Mucosa of descending colon (tissue), 3 donors: ENCODE measurements around the gene DPP6. TPM values are rescaled to one million over a fixed set of nuclear protein-coding genes. Genes with fewer than 3 reads are reported as not detected.
A peak's percentile ranks its signal among the peaks of the same experiment; 100 is the strongest.

Experiments
- ATAC-seq: fragments of 200-7000 bp; cut with Tn5 transposase; one replicate; pipeline ENCODE4 v1.9.1; 2020; ENCODE audit warnings: mild to moderate bottlenecking, moderate library complexity
- DNase-seq, 3 donors: peaks; one replicate each; pipeline ENCODE4 v3.0.0-alpha.2; 2020
- H3K36me3 ChIP-seq: fragments of 200-600 bp; one replicate; pipeline ENCODE4 v1.8.0; 2021; ENCODE audit warnings: low read depth, mild to moderate bottlenecking
- H3K4me1 ChIP-seq: fragments of 200-600 bp; one replicate; pipeline ENCODE4 v1.8.0; 2021; ENCODE audit warnings: low read depth, mild to moderate bottlenecking
- H3K4me3 ChIP-seq: fragments of 200-600 bp; one replicate; pipeline ENCODE4 v1.8.0; 2021; ENCODE audit warnings: mild to moderate bottlenecking
- H3K9me3 ChIP-seq: fragments of 200-600 bp; one replicate; pipeline ENCODE4 v1.8.0; 2021; ENCODE audit warnings: mild to moderate bottlenecking
- intact Hi-C, 2 donors: fragments of 100-400 bp; cut with DNase I in 1 of 2; cut with micrococcal nuclease in 1 of 2; formaldehyde crosslinking; loops; one replicate each; pipeline versions ENCODE4 v1.11.0 to v1.11.1; 2022; cut with DNase I, micrococcal nuclease
- total RNA-seq, 3 donors: library from RNA; stranded (reverse); fragmentation: NEBNext Ultra II Directional in 2 of 3; extraction: Animal tissue kit (Norgen Biotek cat#: 25700) in 2 of 3; gene quantifications; one replicate each; pipeline versions ENCODE4 v1.2.1 to v1.2.4, GENCODE V29; 2021 to 2023
- TF ChIP-seq, protein P1 (sequence below): fragments of 200-600 bp; IDR thresholded peaks from one replicate; pipeline ENCODE4 v1.8.0; 2022; ENCODE audit warnings: antibody characterized with exemption, mild to moderate bottlenecking
- donor health status: DM: no; HTN: no; CAD: no; lungs with moderate emphysema.
- donor health status: DM: no; HTN: no; CAD: no.
- donor health status: DM: no; HTN: yes; CAD: no.

The DPP6 gene
- total RNA-seq, 3 donors from 2014 or later: 1.3 to 33.8 (median 1.5) TPM

DNA sequence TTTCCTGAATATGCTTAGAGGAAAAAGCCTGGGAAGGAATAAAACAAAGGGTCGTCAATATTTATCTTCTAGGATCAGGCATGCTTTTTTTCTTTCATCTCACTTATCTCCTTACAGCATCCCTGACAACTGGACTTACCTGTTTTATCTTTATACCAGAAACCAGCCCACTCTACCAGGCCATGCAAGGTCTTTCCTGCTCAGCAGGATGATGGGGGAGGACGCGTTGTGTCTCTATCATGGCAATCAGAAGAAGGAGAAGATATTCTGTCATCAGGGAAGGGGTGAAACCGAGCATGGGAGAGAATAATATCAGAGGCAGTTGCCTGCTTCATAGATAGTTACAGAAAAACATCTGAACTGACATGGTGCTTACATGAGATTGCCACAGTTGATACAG lies 445.6 kb downstream of the DPP6 start:
- DNase-seq: no peak
- intact Hi-C loops: no loop called here
- Histone ChIP-seq H3K36me3 (no peaks in the 10 kb centered on the region), H3K4me3 (no peak overlapping the region), H3K9me3 (no peaks in the 10 kb centered on the region), H3K4me1 (no peaks in the 10 kb centered on the region)
- no peak for ATAC-seq
- TF ChIP-seq, protein P1, sequence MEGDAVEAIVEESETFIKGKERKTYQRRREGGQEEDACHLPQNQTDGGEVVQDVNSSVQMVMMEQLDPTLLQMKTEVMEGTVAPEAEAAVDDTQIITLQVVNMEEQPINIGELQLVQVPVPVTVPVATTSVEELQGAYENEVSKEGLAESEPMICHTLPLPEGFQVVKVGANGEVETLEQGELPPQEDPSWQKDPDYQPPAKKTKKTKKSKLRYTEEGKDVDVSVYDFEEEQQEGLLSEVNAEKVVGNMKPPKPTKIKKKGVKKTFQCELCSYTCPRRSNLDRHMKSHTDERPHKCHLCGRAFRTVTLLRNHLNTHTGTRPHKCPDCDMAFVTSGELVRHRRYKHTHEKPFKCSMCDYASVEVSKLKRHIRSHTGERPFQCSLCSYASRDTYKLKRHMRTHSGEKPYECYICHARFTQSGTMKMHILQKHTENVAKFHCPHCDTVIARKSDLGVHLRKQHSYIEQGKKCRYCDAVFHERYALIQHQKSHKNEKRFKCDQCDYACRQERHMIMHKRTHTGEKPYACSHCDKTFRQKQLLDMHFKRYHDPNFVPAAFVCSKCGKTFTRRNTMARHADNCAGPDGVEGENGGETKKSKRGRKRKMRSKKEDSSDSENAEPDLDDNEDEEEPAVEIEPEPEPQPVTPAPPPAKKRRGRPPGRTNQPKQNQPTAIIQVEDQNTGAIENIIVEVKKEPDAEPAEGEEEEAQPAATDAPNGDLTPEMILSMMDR: no peak

DNA sequence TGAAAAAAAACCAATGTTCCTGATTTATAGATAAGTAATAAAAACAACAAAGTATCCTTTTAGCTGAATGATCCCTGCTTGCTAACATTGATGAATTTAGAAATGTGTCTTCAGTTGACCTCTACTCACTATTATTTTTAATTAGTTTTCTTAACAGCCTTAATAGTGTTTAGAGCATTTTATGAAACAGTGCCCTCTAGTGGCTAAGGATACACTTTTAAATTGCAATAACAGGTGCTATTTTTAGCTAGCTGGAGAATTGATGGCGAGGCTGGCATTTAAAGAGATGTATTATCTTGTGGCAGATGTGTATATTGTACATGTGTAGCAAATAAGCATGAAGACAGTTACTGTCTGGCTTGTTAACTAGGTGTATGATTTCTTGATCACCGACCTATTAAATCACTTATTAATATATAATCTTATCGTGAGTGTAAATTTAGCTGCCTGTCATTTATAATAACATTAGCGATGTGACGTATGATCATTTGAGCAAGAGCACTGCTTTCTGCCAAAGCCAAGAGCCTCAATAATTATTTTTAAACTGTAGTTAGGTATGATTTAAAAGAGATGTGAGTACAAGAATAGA lies 451.9 kb downstream of the DPP6 start:
- TF ChIP-seq, protein P1: peak; percentile 24
- DNase-seq: peak in 1 of 3 donors; percentile 4
- H3K4me1 ChIP-seq: no peaks in the 10 kb centered on the region
- H3K9me3 ChIP-seq: no peaks in the 10 kb centered on the region
- intact Hi-C loops: no loop called here
- H3K36me3 ChIP-seq: no peaks in the 10 kb centered on the region
- H3K4me3 ChIP-seq: no peak overlapping the region
- no peak for ATAC-seq

GRCh38 chr7:154504918-154505317 lies 452.7 kb downstream of the DPP6 start:
- intact Hi-C loops: no loop called here
- no peaks in the 10 kb centered on the region for H3K36me3 ChIP-seq
- H3K4me3 ChIP-seq: no peak overlapping the region
- DNase-seq (no peak), ATAC-seq (no peak)
- TF ChIP-seq, protein P1: no peak
- H3K4me1 ChIP-seq: no peaks in the 10 kb centered on the region
- H3K9me3 ChIP-seq: no peaks in the 10 kb centered on the region

DNA sequence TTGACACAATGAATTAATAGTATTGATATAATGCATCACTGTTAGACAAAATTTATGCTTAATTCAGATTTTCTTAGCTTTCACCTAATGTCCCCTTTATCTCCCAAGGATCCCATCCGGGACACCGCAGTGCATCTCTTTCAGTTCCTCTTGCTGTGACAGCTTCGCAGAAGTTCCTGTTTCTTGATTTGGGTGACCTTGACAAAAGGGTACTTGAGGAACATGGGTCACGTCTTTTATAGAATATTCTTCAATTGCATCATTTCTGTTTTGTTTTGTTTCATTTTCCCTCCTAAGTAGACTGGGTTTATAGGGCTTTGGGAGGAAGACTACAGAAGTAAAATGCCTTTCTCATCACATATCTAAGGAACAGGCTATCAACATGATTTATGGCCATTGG lies 453.2 kb downstream of the DPP6 start:
- Histone ChIP-seq H3K4me1 (no peaks in the 10 kb centered on the region), H3K9me3 (no peaks in the 10 kb centered on the region), H3K36me3 (no peaks in the 10 kb centered on the region), H3K4me3 (no peak overlapping the region)
- intact Hi-C loops: no loop called here
- ATAC-seq (no peak), DNase-seq (no peak)
- TF ChIP-seq, protein P1: no peak

DNA sequence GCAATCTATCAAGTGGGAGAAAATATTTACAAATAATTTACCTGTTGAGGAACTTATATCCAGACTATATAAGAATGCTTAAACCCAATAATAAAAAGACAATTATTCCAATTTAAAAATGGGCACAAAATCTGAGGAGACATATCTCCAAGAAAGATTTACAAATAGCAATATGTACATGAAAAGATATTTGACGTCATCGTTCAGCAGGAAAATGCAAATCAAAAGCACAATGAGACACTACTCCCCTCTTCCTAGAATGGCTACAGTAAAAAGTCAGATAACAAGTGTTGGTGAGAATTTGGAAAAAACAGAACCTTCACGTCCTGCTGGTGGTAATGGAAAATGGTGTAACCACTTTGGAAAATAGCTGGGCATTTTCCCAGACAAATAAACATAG lies 457.0 kb downstream of the DPP6 start:
- no peaks in the 10 kb centered on the region for H3K36me3 ChIP-seq
- intact Hi-C loops: no loop called here
- no peak overlapping the region for H3K4me3 ChIP-seq
- TF ChIP-seq, protein P1: no peak
- no peak for DNase-seq
- ATAC-seq: no peak
- H3K9me3 ChIP-seq: no peaks in the 10 kb centered on the region
- no peaks in the 10 kb centered on the region for H3K4me1 ChIP-seq
